Stimulated activated CD4-positive, alpha-beta T cell treated with anti-CD3 and anti-CD28 coated beads, Interleukin-4, amount 100 ng/mL, for 24 hours (primary cell): ENCODE measurements around the gene TMEM214.

Experiments used
- DNase-seq: peaks from one replicate; pipeline ENCODE4 v3.0.0-alpha.2; 2020

Gene TMEM214

DNA sequence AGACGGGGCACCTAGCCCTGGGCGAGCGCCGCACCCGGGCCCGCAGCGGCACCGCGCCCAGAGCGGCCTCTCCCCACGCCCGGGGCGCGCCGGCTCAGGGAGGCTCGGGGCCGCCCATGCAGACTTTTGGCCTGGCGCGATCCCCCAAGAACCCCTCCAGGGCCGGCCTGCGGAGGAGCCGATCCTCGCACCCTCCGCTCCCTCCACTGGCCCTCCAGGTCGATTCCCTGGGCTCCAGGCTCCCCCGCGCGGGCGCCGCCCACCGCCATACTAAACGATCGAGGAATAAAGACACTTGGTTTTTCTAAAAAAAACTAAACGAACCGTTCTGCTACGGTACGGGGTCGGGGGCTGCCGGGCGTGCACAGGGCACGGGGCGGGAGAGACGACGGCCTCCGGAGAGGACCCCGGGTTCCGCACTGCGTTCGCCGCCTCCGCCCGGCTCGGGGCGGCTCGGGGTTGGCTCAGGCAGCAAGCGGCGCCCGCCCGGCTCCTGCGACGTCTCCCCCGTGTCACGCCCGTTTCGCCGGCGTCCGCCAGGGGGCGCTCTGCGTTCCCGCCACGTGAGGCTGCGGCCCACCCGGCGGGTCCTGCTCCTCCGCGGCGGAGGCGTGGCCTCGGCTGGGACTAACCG is 53.4 kb downstream of the TMEM214 start:
- peak; percentile 98 for DNase-seq

- DNase-seq, result no peak
Observed at GRCh38 chr2:27086724-27087593, 54.2 kb downstream of the TMEM214 start, which contains the start of gene KHK. TSS of gene KHK (plus strand) at chr2:27086772. CDS start at chr2:27087260, 488 bp downstream.

DNA sequence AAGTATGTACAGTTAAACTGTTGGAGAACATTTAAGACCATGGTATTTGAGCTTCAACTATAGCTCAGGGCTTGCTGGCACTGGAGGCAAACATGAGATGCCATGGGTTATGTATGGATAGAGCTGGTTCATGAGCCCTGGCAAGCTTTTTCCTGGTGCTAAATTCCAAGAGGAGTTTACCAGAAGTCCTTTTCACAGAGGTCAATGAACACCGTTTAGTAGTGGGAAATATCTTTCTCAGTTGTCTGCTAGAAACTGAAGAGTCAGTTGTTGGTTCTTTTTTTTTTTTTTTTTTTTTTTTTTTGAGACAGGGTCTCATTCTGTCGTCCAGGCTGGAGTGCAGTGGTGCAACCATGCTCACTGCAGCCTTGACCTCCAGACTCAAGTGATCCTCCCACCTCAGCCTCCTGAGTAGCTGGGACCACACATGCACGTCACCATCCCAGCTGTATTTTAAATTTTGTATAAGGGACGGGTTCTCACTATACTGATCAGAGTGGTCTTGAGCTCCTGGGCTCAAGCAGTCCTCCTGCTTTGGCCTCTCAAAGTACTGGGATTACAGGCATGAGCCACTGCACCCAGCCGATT is 55.2 kb downstream of the TMEM214 start:
- DNase-seq, result no peak

GRCh38 chr2:27088634-27089033 is 55.9 kb downstream of the TMEM214 start:
- DNase-seq, result no peak

DNA sequence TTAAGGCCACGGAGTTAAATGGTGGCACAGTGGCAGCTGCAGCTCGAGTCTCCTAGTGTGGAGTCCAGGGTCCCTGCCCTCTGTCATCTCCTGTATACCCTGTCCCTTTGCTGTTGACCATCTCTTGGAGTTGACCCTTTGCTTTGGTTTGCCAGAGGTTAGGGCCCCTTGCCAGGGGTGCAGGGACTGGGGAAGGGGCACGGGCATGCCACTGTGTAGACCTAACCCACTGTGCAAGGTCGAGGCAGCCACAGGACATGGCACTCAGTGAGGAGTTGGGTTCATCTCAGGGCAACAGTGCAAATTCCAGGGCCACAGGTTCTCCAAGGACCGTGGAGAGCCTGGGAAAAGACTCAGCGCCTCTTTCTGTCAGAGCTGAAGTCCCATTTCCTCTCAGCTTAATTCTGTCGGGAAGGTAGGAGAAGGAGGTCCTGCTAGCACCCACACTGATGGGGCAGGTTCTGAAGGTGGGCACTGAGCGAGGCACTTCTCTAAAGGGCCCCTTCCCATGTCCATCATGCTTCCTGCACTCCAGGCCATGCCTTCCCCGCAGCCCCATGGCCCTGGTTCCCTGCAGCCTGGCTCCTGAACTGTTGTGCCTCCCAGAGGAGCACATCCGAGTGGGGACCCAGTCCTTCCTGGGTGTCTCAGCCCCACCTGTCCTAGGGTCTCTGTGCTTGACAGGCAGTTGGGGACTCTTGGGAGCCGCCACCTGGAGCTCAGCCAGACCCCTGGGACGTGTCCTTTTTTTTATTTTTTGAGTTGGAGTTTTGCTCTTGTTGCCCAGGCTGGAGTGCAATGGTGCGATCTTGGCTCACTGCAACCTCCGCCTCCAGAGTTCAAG is 56.6 kb downstream of the TMEM214 start:
- DNase-seq, result no peak
